Measurements from ENCODE around the gene ZNF343. TPM values are rescaled to one million over a fixed set of nuclear protein-coding genes. Genes with fewer than 3 reads are reported as not detected.
A peak's percentile ranks its signal among the peaks of the same experiment; 100 is the strongest.

Gene ZNF343
- total RNA-seq, 1 donor from 2014 or later = 15.5 TPM

DNA sequence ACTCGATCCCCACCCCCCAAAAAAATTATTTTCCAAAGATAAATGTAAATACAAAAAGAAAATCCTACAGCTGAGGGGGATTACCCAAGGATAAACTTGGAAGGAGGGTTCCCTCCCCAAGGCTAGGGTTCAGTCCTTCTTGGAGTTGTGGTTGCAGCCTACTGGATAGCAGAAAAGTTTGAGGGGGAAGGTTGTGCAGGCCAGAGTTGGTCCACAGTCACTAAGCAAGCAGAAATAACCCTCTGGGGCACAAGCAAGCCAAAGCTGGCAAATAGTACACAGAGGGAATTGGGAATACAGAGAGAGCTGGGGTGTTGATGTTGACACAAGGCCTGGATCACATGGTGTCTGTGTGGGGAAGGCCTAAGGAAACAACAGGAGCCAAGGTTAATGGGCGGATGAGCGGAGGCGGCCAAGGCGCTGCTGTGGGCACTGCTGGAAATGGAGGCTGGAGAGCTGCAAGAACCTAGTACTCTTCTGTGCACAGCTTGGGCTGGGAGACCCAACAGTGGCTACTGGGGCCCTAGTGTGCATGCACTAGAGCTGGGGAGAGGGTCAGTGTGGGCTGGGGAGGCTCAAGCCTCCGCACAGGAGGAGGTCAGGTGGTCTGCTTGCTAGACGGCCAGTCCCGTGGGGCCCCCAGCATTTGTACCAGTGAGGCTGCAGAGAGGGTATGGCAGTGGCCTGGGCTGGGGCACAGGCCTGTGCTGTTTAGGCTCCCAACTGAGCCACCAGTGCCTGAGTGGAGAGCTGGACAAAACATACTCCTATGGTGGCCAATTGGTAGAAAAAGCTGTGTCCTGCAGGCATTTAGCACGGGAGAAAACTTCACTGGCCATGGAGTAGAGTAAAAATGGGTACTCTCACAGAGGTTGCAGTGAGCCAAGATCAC, 32.6 kb downstream of the ZNF343 start:
- Mint-ChIP-seq H3K27me3 (ENCODE audit: unreplicated experiment) (peaks cover 1% of the 10 kb centered on the region), H3K9me3 (ENCODE audit: unreplicated experiment) (peaks cover 8% of the 10 kb centered on the region), H3K4me1 (ENCODE audit: low read depth, unreplicated experiment) (peaks cover 2% of the 10 kb centered on the region), H3K4me3 (ENCODE audit: unreplicated experiment) (no peak overlapping the region), H3K27ac (ENCODE audit: unreplicated experiment) (no peak overlapping the region), H3K36me3 (ENCODE audit: unreplicated experiment) (peaks cover 4% of the 10 kb centered on the region)
- TF ChIP-seq CTCF (IDR thresholded peaks at IDR 0.05; ENCODE audit: partially characterized antibody, unreplicated experiment) = no peak
- DNase-seq = no peak

DNA sequence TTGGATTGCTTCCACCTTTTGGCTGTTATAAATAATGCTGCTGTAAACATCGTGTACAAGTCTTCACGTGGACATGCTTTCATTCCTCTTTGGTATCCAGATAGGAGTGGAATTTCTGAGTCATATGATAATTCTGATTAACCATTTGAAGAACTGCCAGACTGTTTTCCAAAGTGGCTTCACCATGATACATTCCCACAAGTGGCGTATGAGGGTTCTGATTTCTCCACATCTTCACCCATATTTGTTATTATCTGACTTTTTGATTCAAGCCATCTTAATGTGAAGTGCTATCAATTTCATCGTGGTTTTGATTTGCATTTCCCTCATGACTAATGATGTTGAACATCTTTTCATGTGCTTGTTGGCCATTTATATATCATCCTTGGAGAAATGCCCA, 35.2 kb downstream of the ZNF343 start:
- H3K36me3 Mint-ChIP-seq (ENCODE audit: unreplicated experiment) = peaks cover 4% of the 10 kb centered on the region
- H3K27ac Mint-ChIP-seq (ENCODE audit: unreplicated experiment) = no peak overlapping the region
- H3K4me3 Mint-ChIP-seq (ENCODE audit: unreplicated experiment) = no peak overlapping the region
- no peak for DNase-seq
- peaks cover 2% of the 10 kb centered on the region for H3K4me1 Mint-ChIP-seq (ENCODE audit: low read depth, unreplicated experiment)
- peaks cover 11% of the 10 kb centered on the region for H3K9me3 Mint-ChIP-seq (ENCODE audit: unreplicated experiment)
- peaks cover 6% of the 10 kb centered on the region for H3K27me3 Mint-ChIP-seq (ENCODE audit: unreplicated experiment)
- TF ChIP-seq CTCF (IDR thresholded peaks at IDR 0.05; ENCODE audit: partially characterized antibody, unreplicated experiment) = no peak

GRCh38 chr20:2470423-2471193, 38.1 kb downstream of the ZNF343 start, which contains the start of gene SNRPB:
SNRPB (minus strand) TSS chr20:2470789; CDS start chr20:2470690, 99 bp downstream.
- H3K27ac Mint-ChIP-seq (ENCODE audit: unreplicated experiment) = peak within 1 kb of the TSS; percentile 98
- no peaks in the 10 kb centered on the region for H3K36me3 Mint-ChIP-seq (ENCODE audit: unreplicated experiment)
- H3K4me1 Mint-ChIP-seq (ENCODE audit: low read depth, unreplicated experiment) = peaks cover 2% of the 10 kb centered on the region
- no peak for TF ChIP-seq CTCF (IDR thresholded peaks at IDR 0.05; ENCODE audit: partially characterized antibody, unreplicated experiment)
- peaks cover 6% of the 10 kb centered on the region for H3K27me3 Mint-ChIP-seq (ENCODE audit: unreplicated experiment)
- DNase-seq = peak; percentile 94
- H3K9me3 Mint-ChIP-seq (ENCODE audit: unreplicated experiment) = peaks cover 11% of the 10 kb centered on the region
- peak within 1 kb of the TSS; percentile 91 for H3K4me3 Mint-ChIP-seq (ENCODE audit: unreplicated experiment)

- Mint-ChIP-seq H3K27me3 (ENCODE audit: unreplicated experiment) (peaks cover 6% of the 10 kb centered on the region), H3K4me1 (ENCODE audit: low read depth, unreplicated experiment) (peaks cover 2% of the 10 kb centered on the region), H3K36me3 (ENCODE audit: unreplicated experiment) (no peaks in the 10 kb centered on the region), H3K27ac (ENCODE audit: unreplicated experiment) (peak overlapping the region; percentile 98), H3K4me3 (ENCODE audit: unreplicated experiment) (peak overlapping the region; percentile 91), H3K9me3 (ENCODE audit: unreplicated experiment) (peaks cover 11% of the 10 kb centered on the region)
- DNase-seq = peak; percentile 42
- TF ChIP-seq CTCF (IDR thresholded peaks at IDR 0.05; ENCODE audit: partially characterized antibody, unreplicated experiment) = no peak
Observed at GRCh38 chr20:2469991-2470422, 38.7 kb downstream of the ZNF343 start.
